ENCODE data around the gene ZNF483.
"Not testable (repeated sequence)": the region's sequence is repeated elsewhere in the genome, so short reads cannot be mapped to it uniquely, and the experiment has no call there.

DNA sequence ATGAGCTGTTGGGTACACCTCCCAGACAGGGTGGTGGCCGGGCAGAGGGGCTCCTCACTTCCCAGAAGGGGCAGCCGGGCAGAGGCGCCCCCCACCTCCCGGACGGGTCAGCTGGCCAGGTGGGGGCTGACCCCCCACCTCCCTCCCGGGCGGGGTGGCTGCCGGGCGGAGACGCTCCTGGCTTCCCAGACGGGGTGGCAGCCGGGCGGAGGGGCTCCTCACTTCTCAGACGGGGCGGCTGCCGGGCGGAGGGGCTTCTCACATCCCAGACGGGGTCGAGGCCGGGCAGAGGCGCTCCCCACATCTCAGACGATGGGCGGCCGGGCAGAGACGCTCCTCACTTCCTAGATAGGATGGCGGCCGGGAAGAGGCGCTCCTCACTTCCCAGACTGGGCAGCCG lies 92.4 kb downstream of the ZNF483 start:
- TF ChIP-seq, protein P1, sequence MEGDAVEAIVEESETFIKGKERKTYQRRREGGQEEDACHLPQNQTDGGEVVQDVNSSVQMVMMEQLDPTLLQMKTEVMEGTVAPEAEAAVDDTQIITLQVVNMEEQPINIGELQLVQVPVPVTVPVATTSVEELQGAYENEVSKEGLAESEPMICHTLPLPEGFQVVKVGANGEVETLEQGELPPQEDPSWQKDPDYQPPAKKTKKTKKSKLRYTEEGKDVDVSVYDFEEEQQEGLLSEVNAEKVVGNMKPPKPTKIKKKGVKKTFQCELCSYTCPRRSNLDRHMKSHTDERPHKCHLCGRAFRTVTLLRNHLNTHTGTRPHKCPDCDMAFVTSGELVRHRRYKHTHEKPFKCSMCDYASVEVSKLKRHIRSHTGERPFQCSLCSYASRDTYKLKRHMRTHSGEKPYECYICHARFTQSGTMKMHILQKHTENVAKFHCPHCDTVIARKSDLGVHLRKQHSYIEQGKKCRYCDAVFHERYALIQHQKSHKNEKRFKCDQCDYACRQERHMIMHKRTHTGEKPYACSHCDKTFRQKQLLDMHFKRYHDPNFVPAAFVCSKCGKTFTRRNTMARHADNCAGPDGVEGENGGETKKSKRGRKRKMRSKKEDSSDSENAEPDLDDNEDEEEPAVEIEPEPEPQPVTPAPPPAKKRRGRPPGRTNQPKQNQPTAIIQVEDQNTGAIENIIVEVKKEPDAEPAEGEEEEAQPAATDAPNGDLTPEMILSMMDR (IDR thresholded peaks at IDR 0.05) = not testable (repeated sequence)
- TF ChIP-seq POLR2AphosphoS5, POLR2A (IDR thresholded peaks at IDR 0.05): not testable (repeated sequence)
